Activated CD8-positive, alpha-beta T cell treated with anti-CD3 and anti-CD28 coated beads, Interleukin-2, amount 10 ng/mL, durations not matched to agents 7 days and 5 days (primary cell): Measurements from ENCODE around the gene TRIB2. TPM values are rescaled to one million over a fixed set of nuclear protein-coding genes. Genes with fewer than 3 reads are reported as not detected.
A peak's percentile ranks its signal among the peaks of the same experiment; 100 is the strongest.

Experiments used
- ATAC-seq: fragments of 150-1000 bp; cut with Tn5 transposase; one replicate; pipeline ENCODE4 v1.10.0; 2021; ENCODE audit warnings: moderate library complexity
- CTCF ChIA-PET: fragments of 350-600 bp; sonication (Branson Sonifier 250); formaldehyde crosslinking; loops from one replicate; lab custom pipeline; 2021; ENCODE audit warnings: antibody characterized with exemption; lab: Charles Lee
- POLR2A ChIA-PET: fragments of 350-600 bp; sonication (Branson Sonifier 250); formaldehyde crosslinking; loops from one replicate; lab custom pipeline; 2021; ENCODE audit warnings: antibody characterized with exemption; lab: Charles Lee
- DNase-seq: peaks from one replicate; pipeline ENCODE4 v3.0.0-alpha.2; 2020
- H3K27ac Mint-ChIP-seq: one replicate; pipeline ENCODE4 v1.8.0; 2021; ENCODE audit warnings: mild to moderate bottlenecking, mixed read lengths
- H3K27me3 Mint-ChIP-seq: one replicate; pipeline ENCODE4 v1.8.0; 2021; ENCODE audit warnings: low read depth, mixed read lengths
- H3K36me3 Mint-ChIP-seq: one replicate; pipeline ENCODE4 v1.8.0; 2021; ENCODE audit warnings: low read depth, mixed read lengths
- H3K4me1 Mint-ChIP-seq: one replicate; pipeline ENCODE4 v1.8.0; 2021; ENCODE audit warnings: low read depth, mixed read lengths
- H3K4me3 Mint-ChIP-seq: one replicate; pipeline ENCODE4 v1.8.0; 2021; ENCODE audit warnings: mild to moderate bottlenecking, mixed read lengths
- H3K9me3 Mint-ChIP-seq: one replicate; pipeline ENCODE4 v1.8.0; 2022; ENCODE audit warnings: mixed read lengths; ENCODE audit not compliant: insufficient read depth
- total RNA-seq, 2 experiments: library from RNA; stranded (reverse); gene quantifications; one replicate each; pipeline ENCODE4 v1.2.3, GENCODE V29; 2021

The TRIB2 gene
- total RNA-seq, 2 experiments from 2014 or later, result 52.7 to 57.7 TPM

DNA sequence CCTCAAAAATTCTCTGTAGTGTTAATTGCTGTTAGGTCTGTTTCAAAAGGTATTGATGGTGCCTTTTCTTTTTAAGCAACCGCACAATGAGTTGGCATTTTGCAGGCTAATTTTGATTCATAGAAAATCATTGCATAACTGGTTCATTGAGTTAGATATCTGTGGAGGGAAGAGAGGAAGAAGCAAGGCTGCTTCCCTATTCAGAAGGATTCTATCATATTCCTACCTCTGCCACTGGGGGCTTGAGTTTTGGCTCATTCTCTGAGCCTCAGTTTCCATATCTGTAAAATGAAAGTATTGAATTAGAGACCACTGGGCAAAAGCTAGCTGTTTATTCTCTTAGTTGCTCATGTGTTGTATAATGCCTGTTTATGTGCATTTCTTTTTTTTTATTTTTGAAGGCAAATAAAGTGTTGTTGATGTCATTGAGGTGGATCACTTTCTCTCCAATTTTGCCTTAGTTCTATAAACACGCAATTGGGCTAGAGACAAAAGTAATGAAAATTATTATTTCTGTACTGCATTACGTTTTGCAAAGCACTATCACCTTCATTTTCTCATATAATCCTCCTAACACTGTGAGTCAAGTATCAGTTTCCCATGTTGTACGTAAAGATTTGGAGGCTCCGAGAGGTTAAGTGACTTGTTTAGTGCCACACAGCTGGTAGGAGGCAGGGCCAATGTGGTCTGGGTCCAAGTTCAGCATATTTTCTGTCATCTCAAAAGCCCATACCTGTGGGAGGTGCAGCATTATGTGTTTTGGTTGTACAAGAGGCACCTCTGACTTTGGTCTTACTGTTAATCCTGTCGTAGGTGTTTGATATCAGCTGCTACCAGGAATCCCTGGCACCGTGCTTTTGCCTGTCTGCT lies 5.9 kb downstream of the TRIB2 start:
- Mint-ChIP-seq H3K27ac (no peak overlapping the region), H3K4me3 (no peak overlapping the region)

DNA sequence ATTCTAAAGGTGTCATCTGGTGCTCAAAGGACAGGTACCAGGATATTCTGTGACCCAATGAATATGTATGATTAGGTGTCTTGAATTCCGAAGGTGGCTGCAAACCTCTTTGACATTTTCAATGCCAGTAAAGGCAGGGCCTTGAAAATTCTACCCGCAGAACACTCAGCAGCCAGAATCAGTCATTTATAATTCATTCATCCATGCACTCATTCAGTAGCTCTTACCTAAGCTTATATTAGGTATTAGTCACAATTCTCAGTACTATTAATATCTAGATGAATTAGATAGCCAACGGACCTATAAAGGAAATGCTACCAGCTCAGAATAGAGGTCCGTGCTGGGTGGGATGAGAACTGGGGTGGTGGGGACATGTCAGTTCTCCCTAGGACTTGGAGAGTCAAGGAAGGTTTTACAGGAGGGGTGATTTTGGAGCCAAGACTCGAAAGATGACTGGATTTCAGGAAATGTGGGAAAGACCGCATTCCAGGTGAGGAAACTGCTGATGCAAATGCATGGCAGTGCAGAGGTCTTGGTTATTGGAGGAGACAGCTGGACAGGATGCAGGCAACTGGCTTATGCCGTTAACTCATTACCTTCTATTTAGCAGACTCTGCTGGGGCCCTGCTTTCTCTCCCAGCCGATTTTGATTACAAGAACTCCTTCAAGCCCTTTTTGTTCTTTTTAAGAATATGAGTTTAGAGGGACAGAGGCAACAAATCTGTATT lies 7.2 kb downstream of the TRIB2 start:
- Mint-ChIP-seq H3K27ac (no peak overlapping the region), H3K4me3 (no peak overlapping the region), H3K36me3 (peaks cover 96% of the 10 kb centered on the region), H3K9me3 (no peaks in the 10 kb centered on the region), H3K4me1 (peaks cover 93% of the 10 kb centered on the region), H3K27me3 (no peaks in the 10 kb centered on the region)
- DNase-seq (no peak), ATAC-seq (no peak)
- ChIA-PET POLR2A (interaction anchor here (0.5 to 0.6 kb wide), 2 partner anchors 271 to 967 kb away, joined by 3 read pairs; no protein-coding TSS in a partner anchor), CTCF (interaction anchor here (1.4 to 4.9 kb wide), 2 partner anchors 207 to 283 kb away, joined by 3 to 46 read pairs; no protein-coding TSS in a partner anchor)

More for the DNA sequence above, 5.9 kb downstream of the TRIB2 start:
- ChIA-PET CTCF (interaction anchor here (1.7 to 4.9 kb wide), 3 partner anchors 14 to 284 kb away, joined by 4 to 46 read pairs (median 22); no protein-coding TSS in a partner anchor), POLR2A (interaction anchor here (0.5 kb wide), 1 partner anchor 966 kb away, joined by 3 read pairs; no protein-coding TSS in a partner anchor)
- Mint-ChIP-seq H3K9me3 (no peaks in the 10 kb centered on the region), H3K27me3 (peaks cover 4% of the 10 kb centered on the region), H3K4me1 (peaks cover 85% of the 10 kb centered on the region), H3K36me3 (peaks cover 94% of the 10 kb centered on the region)
- no peak for DNase-seq
- no peak for ATAC-seq

GRCh38 chr2:12725233-12726187 lies 8.8 kb downstream of the TRIB2 start:
- peak overlapping the region; percentile 13 for H3K4me3 Mint-ChIP-seq

GRCh38 chr2:12726271-12726670 lies 9.5 kb downstream of the TRIB2 start:
- ChIA-PET POLR2A (interaction anchor here (0.7 to 1.2 kb wide), 3 partner anchors 10 to 205 kb away, joined by 3 read pairs; partner anchors contain the start of gene TRIB2), CTCF (interaction anchor here (2.1 to 4.7 kb wide), 3 partner anchors 10 to 280 kb away, joined by 16 to 31 read pairs (median 26); partner anchors contain the start of gene TRIB2)
- Mint-ChIP-seq H3K36me3 (peaks cover 95% of the 10 kb centered on the region), H3K27me3 (no peaks in the 10 kb centered on the region), H3K4me1 (peaks cover 88% of the 10 kb centered on the region), H3K27ac (peak overlapping the region; percentile 20), H3K4me3 (no peak overlapping the region), H3K9me3 (no peaks in the 10 kb centered on the region)
- DNase-seq (no peak), ATAC-seq (no peak)

More at GRCh38 chr2:12725233-12726187, 8.8 kb downstream of the TRIB2 start:
- Mint-ChIP-seq H3K27ac (peak overlapping the region; percentile 27), H3K9me3 (no peaks in the 10 kb centered on the region), H3K36me3 (peaks cover 95% of the 10 kb centered on the region), H3K27me3 (no peaks in the 10 kb centered on the region), H3K4me1 (peaks cover 88% of the 10 kb centered on the region)
- DNase-seq, result no peak
- ATAC-seq, result no peak
- ChIA-PET POLR2A (interaction anchor here (0.7 to 1.2 kb wide), 3 partner anchors 9 to 206 kb away, joined by 3 read pairs; partner anchors contain the start of gene TRIB2), CTCF (interaction anchor here (2.1 to 4.7 kb wide), 3 partner anchors 9 to 281 kb away, joined by 16 to 31 read pairs (median 26); partner anchors contain the start of gene TRIB2)

GRCh38 chr2:12727065-12727464 lies 10.3 kb downstream of the TRIB2 start:
- Mint-ChIP-seq H3K4me3 (peak overlapping the region; percentile 5), H3K4me1 (peaks cover 88% of the 10 kb centered on the region), H3K9me3 (no peaks in the 10 kb centered on the region), H3K27ac (peak overlapping the region; percentile 86), H3K36me3 (peaks cover 95% of the 10 kb centered on the region), H3K27me3 (no peaks in the 10 kb centered on the region)
- no peak for ATAC-seq
- POLR2A ChIA-PET, result no interaction called here
- no peak for DNase-seq
- CTCF ChIA-PET, result interaction anchor here (1.2 to 4.7 kb wide), 4 partner anchors 11 to 280 kb away, joined by 3 to 31 read pairs (median 28); partner anchors contain the start of gene TRIB2

DNA sequence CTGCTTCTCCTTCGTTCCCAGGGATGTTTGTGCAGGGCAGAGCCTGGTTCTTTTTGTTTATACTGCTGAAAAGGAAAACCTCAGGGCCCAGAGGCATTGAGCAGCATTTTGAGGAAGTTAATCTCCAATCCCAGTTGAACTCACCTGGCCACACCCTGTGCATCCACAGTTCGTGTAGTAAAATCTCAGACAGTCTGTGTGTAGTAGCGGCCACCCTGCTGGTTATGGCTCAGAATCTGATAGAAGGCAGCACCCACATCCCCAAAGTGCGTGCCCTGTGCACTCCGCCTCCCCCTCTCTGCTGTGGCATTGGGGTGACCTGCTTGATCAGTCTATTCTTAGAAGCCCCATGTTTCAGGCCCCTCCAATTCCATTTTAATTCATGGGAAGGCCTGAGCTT lies 10.9 kb downstream of the TRIB2 start:
- DNase-seq (peak; percentile 29), ATAC-seq (no peak)
- CTCF ChIA-PET, result interaction anchor here (1.1 to 4.7 kb wide), 7 partner anchors 11 to 900 kb away, joined by 3 to 31 read pairs (median 4); partner anchors contain the start of gene TRIB2
- H3K27ac Mint-ChIP-seq, result peak overlapping the region; percentile 86
- peaks cover 86% of the 10 kb centered on the region for H3K4me1 Mint-ChIP-seq
- peak overlapping the region; percentile 67 for H3K4me3 Mint-ChIP-seq
- no peaks in the 10 kb centered on the region for H3K27me3 Mint-ChIP-seq
- POLR2A ChIA-PET, result interaction anchor here (0.5 to 2.7 kb wide), 3 partner anchors 10 to 441 kb away, joined by 3 to 22 read pairs (median 3); partner anchors contain the start of gene TRIB2
- peaks cover 91% of the 10 kb centered on the region for H3K36me3 Mint-ChIP-seq
- H3K9me3 Mint-ChIP-seq, result no peaks in the 10 kb centered on the region

- no peaks in the 10 kb centered on the region for H3K9me3 Mint-ChIP-seq
- H3K27ac Mint-ChIP-seq, result peak overlapping the region; percentile 86
- DNase-seq (peak; percentile 89), ATAC-seq (peak; percentile 90)
- peak overlapping the region; percentile 67 for H3K4me3 Mint-ChIP-seq
- CTCF ChIA-PET, result interaction anchor here (1.1 to 4.7 kb wide), 11 partner anchors 8 to 900 kb away, joined by 3 to 31 read pairs (median 4); partner anchors contain the start of gene TRIB2
- no peaks in the 10 kb centered on the region for H3K27me3 Mint-ChIP-seq
- H3K4me1 Mint-ChIP-seq, result peaks cover 85% of the 10 kb centered on the region
- POLR2A ChIA-PET, result interaction anchor here (0.5 to 2.7 kb wide), 4 partner anchors 11 to 442 kb away, joined by 3 to 22 read pairs (median 4); partner anchors contain the start of gene TRIB2
- peaks cover 89% of the 10 kb centered on the region for H3K36me3 Mint-ChIP-seq
These were observed 11.6 kb downstream of the TRIB2 start for GRCh38 chr2:12728221-12728777.

DNA sequence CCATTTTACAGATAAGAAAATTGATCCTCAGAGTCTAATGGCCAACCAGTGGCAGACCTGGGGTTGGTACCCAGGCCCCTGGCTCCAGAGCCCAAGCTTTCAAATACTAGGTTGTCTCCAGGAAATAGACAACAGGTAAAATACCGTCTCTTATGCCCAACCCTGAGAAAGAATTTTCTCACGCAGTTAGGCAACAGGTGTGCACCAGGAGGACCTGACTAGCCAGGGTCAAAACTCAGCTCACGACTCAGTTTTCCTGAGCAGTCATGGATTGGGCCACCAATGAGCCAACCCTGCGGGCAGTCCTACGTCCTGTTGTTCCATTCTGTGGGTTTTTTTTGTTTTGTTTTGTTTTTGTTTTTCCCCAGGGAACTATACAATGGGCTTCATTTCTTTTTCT lies 13.5 kb downstream of the TRIB2 start:
- Mint-ChIP-seq H3K36me3 (peaks cover 78% of the 10 kb centered on the region), H3K27me3 (no peaks in the 10 kb centered on the region), H3K4me3 (no peak overlapping the region), H3K4me1 (peaks cover 81% of the 10 kb centered on the region), H3K27ac (no peak overlapping the region), H3K9me3 (no peaks in the 10 kb centered on the region)
- no peak for DNase-seq
- ChIA-PET POLR2A (no interaction called here), CTCF (interaction anchor here (2.1 to 4.7 kb wide), 4 partner anchors 10 to 276 kb away, joined by 7 to 31 read pairs (median 28); partner anchors contain the start of gene TRIB2)
- no peak for ATAC-seq

- CTCF ChIA-PET, result no interaction called here
These were observed 15.1 kb downstream of the TRIB2 start for GRCh38 chr2:12731701-12732280.

DNA sequence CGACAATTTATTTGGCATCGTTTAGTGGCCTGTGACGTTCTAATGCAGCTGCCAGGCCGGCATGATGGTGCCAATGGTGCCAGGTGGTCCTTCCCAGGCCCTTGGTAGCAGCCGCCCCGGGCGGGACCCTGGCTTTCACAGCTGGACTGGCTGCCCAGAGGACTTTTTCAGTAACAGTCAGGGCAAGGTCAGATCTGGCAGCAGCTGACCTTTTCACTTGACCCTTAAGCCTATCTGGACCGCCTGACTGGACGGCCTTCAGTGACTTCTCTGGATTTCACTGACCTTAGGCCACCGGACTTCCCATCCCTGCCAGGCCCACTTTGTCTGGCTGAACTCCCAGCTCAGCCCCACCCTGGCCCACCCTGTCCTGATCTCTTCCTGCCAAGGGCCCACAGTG lies 15.9 kb downstream of the TRIB2 start:
- Mint-ChIP-seq H3K27ac (no peak overlapping the region), H3K4me3 (no peak overlapping the region), H3K4me1 (peaks cover 60% of the 10 kb centered on the region), H3K36me3 (peaks cover 74% of the 10 kb centered on the region), H3K9me3 (no peaks in the 10 kb centered on the region), H3K27me3 (no peaks in the 10 kb centered on the region)
- DNase-seq (no peak), ATAC-seq (no peak)
- ChIA-PET CTCF (interaction anchor here (1.0 to 1.3 kb wide), 2 partner anchors 15 to 275 kb away, joined by 3 read pairs; no protein-coding TSS in a partner anchor), POLR2A (no interaction called here)

More at GRCh38 chr2:12731701-12732280, 15.1 kb downstream of the TRIB2 start:
- peaks cover 68% of the 10 kb centered on the region for H3K4me1 Mint-ChIP-seq
- H3K9me3 Mint-ChIP-seq, result no peaks in the 10 kb centered on the region
- ATAC-seq, result no peak
- no peak overlapping the region for H3K27ac Mint-ChIP-seq
- no peak overlapping the region for H3K4me3 Mint-ChIP-seq
- H3K36me3 Mint-ChIP-seq, result peaks cover 75% of the 10 kb centered on the region
- no peaks in the 10 kb centered on the region for H3K27me3 Mint-ChIP-seq
- DNase-seq, result no peak
- POLR2A ChIA-PET, result no interaction called here
